ENCODE measurements around the gene EMD.

Gene EMD

GRCh38 chrX:154355094-154355775 lies 23.9 kb upstream of the EMD start:
- DNase-seq (ENCODE audit: low read depth) = no peak

- DNase-seq (ENCODE audit: low read depth) = no peak
Observed at GRCh38 chrX:154355776-154356140, 23.3 kb upstream of the EMD start.

- no peak for DNase-seq (ENCODE audit: low read depth)
Observed at GRCh38 chrX:154356596-154356995, 22.5 kb upstream of the EMD start.

- DNase-seq (ENCODE audit: low read depth) = no peak
Observed at GRCh38 chrX:154357205-154357604, 21.9 kb upstream of the EMD start.

- DNase-seq (ENCODE audit: low read depth) = no peak
Observed at GRCh38 chrX:154358011-154358410, 21.1 kb upstream of the EMD start.

- DNase-seq (ENCODE audit: low read depth) = no peak
Observed at GRCh38 chrX:154358829-154359228, 20.3 kb upstream of the EMD start.

GRCh38 chrX:154359362-154360154 lies 19.5 kb upstream of the EMD start:
- no peak for DNase-seq (ENCODE audit: low read depth)

- DNase-seq (ENCODE audit: low read depth) = no peak
Observed at GRCh38 chrX:154360155-154360713, 18.9 kb upstream of the EMD start.

GRCh38 chrX:154362085-154362742 lies 16.9 kb upstream of the EMD start:
- no peak for DNase-seq (ENCODE audit: low read depth)

- no peak for DNase-seq (ENCODE audit: low read depth)
Observed at GRCh38 chrX:154363706-154364439, 15.2 kb upstream of the EMD start.

- DNase-seq (ENCODE audit: low read depth) = no peak
Observed at GRCh38 chrX:154365052-154365600, 14.0 kb upstream of the EMD start.

- DNase-seq (ENCODE audit: low read depth) = no peak
Observed at GRCh38 chrX:154365997-154366665, 13.0 kb upstream of the EMD start.

- no peak for DNase-seq (ENCODE audit: low read depth)
Observed at GRCh38 chrX:154366666-154367055, 12.4 kb upstream of the EMD start.

GRCh38 chrX:154367474-154368308 lies 11.4 kb upstream of the EMD start:
- no peak for DNase-seq (ENCODE audit: low read depth)

- DNase-seq (ENCODE audit: low read depth) = peak; percentile 87
Observed at GRCh38 chrX:154368630-154369448, 10.3 kb upstream of the EMD start.

GRCh38 chrX:154369449-154370299 lies 9.4 kb upstream of the EMD start:
- peak; percentile 64 for DNase-seq (ENCODE audit: low read depth)

- DNase-seq (ENCODE audit: low read depth) = no peak
Observed at GRCh38 chrX:154370300-154371016, 8.6 kb upstream of the EMD start.
